A549 (cell line): ENCODE results near the gene MAD1L1. TPM values are rescaled to one million over a fixed set of nuclear protein-coding genes. Genes with fewer than 3 reads are reported as not detected.

ENCODE experiments used
- ATAC-seq, 2 experiments: fragments of 200-7000 bp in 1 of 2; fragments of >200 bp in 1 of 2; cut with Nextera tagmentation in 1 of 2; cut with Tn5 transposase in 1 of 2; 3 replicates each; pipeline versions ENCODE4 v1.8.0 to v1.9.1; 2018 to 2020; ENCODE audit warnings: mild to moderate bottlenecking in 1 of 2, moderate library complexity in 1 of 2
- CTCF ChIA-PET: fragments of 300-600 bp; sonication (Branson Sonifier 250); formaldehyde crosslinking; extraction: SDS; loops from one replicate; lab custom pipeline; 2021; ENCODE audit warnings: antibody characterized with exemption, inconsistent platforms; lab: Yijun Ruan, JAX
- POLR2A ChIA-PET: fragments of 350-600 bp; formaldehyde crosslinking; extraction: SDS; loops from one replicate; lab custom pipeline; 2021; ENCODE audit warnings: antibody characterized with exemption, inconsistent platforms; lab: Yijun Ruan, JAX
- DNase-seq, 2 experiments: peaks; one replicate each; pipeline versions ENCODE4 v3.0.0 to v3.0.0-alpha.2; 2011 to 2016; ENCODE audit warnings: low read depth in 1 of 2, low spot score in 1 of 2
- FAIRE-seq: peaks from 2 replicates; lab custom pipeline; 2011; peaks lifted over from hg19 to GRCh38; lab: Jason Lieb, UNC
- H3K27ac ChIP-seq, 2 experiments: fragments of >200 bp; sonication (Bioruptor Twin); formaldehyde crosslinking; 3 replicates each; pipeline ENCODE4 v1.5.1; 2016 to 2017
- H3K4me1 ChIP-seq: fragments of >200 bp; sonication (Bioruptor Twin); formaldehyde crosslinking; 3 replicates; pipeline ENCODE4 v1.6.1; 2016
- H3K4me2 ChIP-seq: fragments of >200 bp; sonication (Bioruptor Twin); formaldehyde crosslinking; 3 replicates; pipeline ENCODE4 v1.6.1; 2016
- H3K4me3 ChIP-seq: fragments of >200 bp; sonication (Bioruptor Twin); formaldehyde crosslinking; 3 replicates; pipeline ENCODE4 v1.5.1; 2016
- H3K9me3 ChIP-seq: fragments of >200 bp; sonication (Bioruptor Twin); formaldehyde crosslinking; 3 replicates; pipeline ENCODE4 v1.6.1; 2016
- BCL3 ChIP-seq: fragments of >200 bp; sonication (Bioruptor Twin); formaldehyde crosslinking; IDR thresholded peaks from 3 replicates; pipeline ENCODE4 v1.6.1; 2016
- CBX8 ChIP-seq: fragments of 200-600 bp; sonication (generic); IDR thresholded peaks from 2 replicates; pipeline ENCODE4 v1.6.1; 2016
- CHD2 ChIP-seq: fragments of 150-350 bp; IDR thresholded peaks from 2 replicates; pipeline ENCODE4 v1.6.1; 2014; ENCODE audit warnings: low read length; ENCODE audit not compliant: partially characterized antibody
- CHD4 ChIP-seq: fragments of 200-600 bp; sonication (generic); IDR thresholded peaks from 2 replicates; pipeline ENCODE4 v1.6.1; 2016; ENCODE audit warnings: antibody characterized with exemption, mild to moderate bottlenecking, borderline replicate concordance
- FOSL2 ChIP-seq, 2 experiments: fragments of 450-650 bp in 1 of 2; fragments of >200 bp in 1 of 2; sonication (Bioruptor Twin) in 1 of 2; formaldehyde crosslinking; IDR thresholded peaks; 2 replicates each; pipeline versions ENCODE4 v1.5.0 to v1.6.1; 2016 to 2020; ENCODE audit warnings: mild to moderate bottlenecking in 1 of 2, moderate library complexity in 1 of 2
- GATA3 ChIP-seq: IDR thresholded peaks from 2 replicates; pipeline ENCODE4 v1.6.1; 2012; ENCODE audit warnings: borderline replicate concordance
- HES2 ChIP-seq: fragments of >200 bp; sonication (Bioruptor Twin); formaldehyde crosslinking; IDR thresholded peaks from 2 replicates; pipeline ENCODE4 v1.6.1; 2016
- HEYL ChIP-seq: fragments of 250-450 bp; sonication (Bioruptor Pico); IDR thresholded peaks from 2 replicates; pipeline ENCODE4 v1.8.0; 2021; ENCODE audit warnings: mild to moderate bottlenecking, moderate library complexity
- HOXB5 ChIP-seq: fragments of 250-450 bp; sonication (Bioruptor Pico); IDR thresholded peaks from 2 replicates; pipeline ENCODE4 v1.5.0; 2020; ENCODE audit warnings: mild to moderate bottlenecking, moderate library complexity
- KDM5A ChIP-seq: fragments of 200-600 bp; sonication (generic); IDR thresholded peaks from 2 replicates; pipeline ENCODE4 v1.6.1; 2016; ENCODE audit warnings: antibody characterized with exemption, mild to moderate bottlenecking
- POLR2AphosphoS2 ChIP-seq: conservative IDR thresholded peaks from 2 replicates; pipeline ENCODE4 v1.6.1; 2012; ENCODE audit warnings: low read length, improper control_type of control experiment, inconsistent platforms
- RNF2 ChIP-seq: fragments of 200-600 bp; sonication (generic); IDR thresholded peaks from 2 replicates; pipeline ENCODE4 v1.6.1; 2016; ENCODE audit warnings: low read depth, mild to moderate bottlenecking, antibody characterized with exemption, moderate library complexity, borderline replicate concordance
- WGBS: methylation state at CpG from one replicate; pipeline ENCODE4 v1.1.6; 2017; ENCODE audit errors: missing lambda C conversion rate; 5-methylcytosine and 5-hydroxymethylcytosine counted together
- polyA plus RNA-seq, 4 experiments: library from polyadenylated mRNA; depleted of rRNA in 3 of 4; stranded (reverse); fragments of >200 nt; fragmentation: RNase III in 1 of 4; extraction: RNeasy Plus Mini Kit Qiagen cat#74134 plus additional on column Dnase treatment in 1 of 4; gene quantifications; 2 replicates in 3 of 4; 3 replicates in 1 of 4; pipeline ENCODE4 v1.2.3, GENCODE V29; 2011 to 2017
- TF ChIP-seq, protein P1 (sequence below): fragments of 200-600 bp; sonication (generic); IDR thresholded peaks from 2 replicates; pipeline ENCODE4 v1.6.1; 2016; ENCODE audit warnings: antibody characterized with exemption, mild to moderate bottlenecking, moderate library complexity
- TF ChIP-seq, protein P2 (sequence below): IDR thresholded peaks from 2 replicates; pipeline ENCODE4 v1.6.1; 2012
- TF ChIP-seq, protein P3 (sequence below): IDR thresholded peaks from 2 replicates; pipeline ENCODE4 v1.6.1; 2012
- TF ChIP-seq, protein P4 (sequence below): fragments of 150-350 bp; IDR thresholded peaks from 2 replicates; pipeline ENCODE4 v1.6.1; 2014; ENCODE audit warnings: low read depth, mild to moderate bottlenecking, low read length
- TF ChIP-seq, protein P5 (sequence below): fragments of 250-450 bp; sonication (Bioruptor Pico); IDR thresholded peaks from 2 replicates; pipeline ENCODE4 v1.5.0; 2021; ENCODE audit warnings: mild to moderate bottlenecking, moderate library complexity, borderline replicate concordance

The MAD1L1 gene
- polyA plus RNA-seq, 2 of the 4 experiments (the other 2 are of a cell fraction), result 13.6 to 16.6 TPM

GRCh38 chr7:2202901-2203765 lies 29.6 kb downstream of the MAD1L1 start:
- Histone ChIP-seq H3K4me1 (no peaks in the 10 kb centered on the region), H3K4me3 (no peak overlapping the region), H3K27ac (no peak overlapping the region), H3K4me2 (no peak overlapping the region), H3K9me3 (no peaks in the 10 kb centered on the region)
- 93% methylated on average over 16 of the region's 20 CpGs for WGBS
- FAIRE-seq (no peak), DNase-seq (no peak), ATAC-seq (no peak)
- ChIA-PET CTCF (interaction anchor here (0.8 kb wide), 1 partner anchor 145 kb away, joined by 3 read pairs; no protein-coding TSS in a partner anchor), POLR2A (no interaction called here)
- TF ChIP-seq CBX8, result no peak
- TF ChIP-seq CHD2, result no peak
- TF ChIP-seq, protein P1, sequence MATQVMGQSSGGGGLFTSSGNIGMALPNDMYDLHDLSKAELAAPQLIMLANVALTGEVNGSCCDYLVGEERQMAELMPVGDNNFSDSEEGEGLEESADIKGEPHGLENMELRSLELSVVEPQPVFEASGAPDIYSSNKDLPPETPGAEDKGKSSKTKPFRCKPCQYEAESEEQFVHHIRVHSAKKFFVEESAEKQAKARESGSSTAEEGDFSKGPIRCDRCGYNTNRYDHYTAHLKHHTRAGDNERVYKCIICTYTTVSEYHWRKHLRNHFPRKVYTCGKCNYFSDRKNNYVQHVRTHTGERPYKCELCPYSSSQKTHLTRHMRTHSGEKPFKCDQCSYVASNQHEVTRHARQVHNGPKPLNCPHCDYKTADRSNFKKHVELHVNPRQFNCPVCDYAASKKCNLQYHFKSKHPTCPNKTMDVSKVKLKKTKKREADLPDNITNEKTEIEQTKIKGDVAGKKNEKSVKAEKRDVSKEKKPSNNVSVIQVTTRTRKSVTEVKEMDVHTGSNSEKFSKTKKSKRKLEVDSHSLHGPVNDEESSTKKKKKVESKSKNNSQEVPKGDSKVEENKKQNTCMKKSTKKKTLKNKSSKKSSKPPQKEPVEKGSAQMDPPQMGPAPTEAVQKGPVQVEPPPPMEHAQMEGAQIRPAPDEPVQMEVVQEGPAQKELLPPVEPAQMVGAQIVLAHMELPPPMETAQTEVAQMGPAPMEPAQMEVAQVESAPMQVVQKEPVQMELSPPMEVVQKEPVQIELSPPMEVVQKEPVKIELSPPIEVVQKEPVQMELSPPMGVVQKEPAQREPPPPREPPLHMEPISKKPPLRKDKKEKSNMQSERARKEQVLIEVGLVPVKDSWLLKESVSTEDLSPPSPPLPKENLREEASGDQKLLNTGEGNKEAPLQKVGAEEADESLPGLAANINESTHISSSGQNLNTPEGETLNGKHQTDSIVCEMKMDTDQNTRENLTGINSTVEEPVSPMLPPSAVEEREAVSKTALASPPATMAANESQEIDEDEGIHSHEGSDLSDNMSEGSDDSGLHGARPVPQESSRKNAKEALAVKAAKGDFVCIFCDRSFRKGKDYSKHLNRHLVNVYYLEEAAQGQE, result no peak
- TF ChIP-seq, protein P2, sequence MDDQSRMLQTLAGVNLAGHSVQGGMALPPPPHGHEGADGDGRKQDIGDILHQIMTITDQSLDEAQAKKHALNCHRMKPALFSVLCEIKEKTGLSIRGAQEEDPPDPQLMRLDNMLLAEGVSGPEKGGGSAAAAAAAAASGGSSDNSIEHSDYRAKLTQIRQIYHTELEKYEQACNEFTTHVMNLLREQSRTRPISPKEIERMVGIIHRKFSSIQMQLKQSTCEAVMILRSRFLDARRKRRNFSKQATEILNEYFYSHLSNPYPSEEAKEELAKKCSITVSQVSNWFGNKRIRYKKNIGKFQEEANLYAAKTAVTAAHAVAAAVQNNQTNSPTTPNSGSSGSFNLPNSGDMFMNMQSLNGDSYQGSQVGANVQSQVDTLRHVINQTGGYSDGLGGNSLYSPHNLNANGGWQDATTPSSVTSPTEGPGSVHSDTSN, result no peak
- TF ChIP-seq, protein P3, sequence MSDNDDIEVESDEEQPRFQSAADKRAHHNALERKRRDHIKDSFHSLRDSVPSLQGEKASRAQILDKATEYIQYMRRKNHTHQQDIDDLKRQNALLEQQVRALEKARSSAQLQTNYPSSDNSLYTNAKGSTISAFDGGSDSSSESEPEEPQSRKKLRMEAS, result no peak
- no peak for TF ChIP-seq POLR2AphosphoS2
- TF ChIP-seq, protein P4, sequence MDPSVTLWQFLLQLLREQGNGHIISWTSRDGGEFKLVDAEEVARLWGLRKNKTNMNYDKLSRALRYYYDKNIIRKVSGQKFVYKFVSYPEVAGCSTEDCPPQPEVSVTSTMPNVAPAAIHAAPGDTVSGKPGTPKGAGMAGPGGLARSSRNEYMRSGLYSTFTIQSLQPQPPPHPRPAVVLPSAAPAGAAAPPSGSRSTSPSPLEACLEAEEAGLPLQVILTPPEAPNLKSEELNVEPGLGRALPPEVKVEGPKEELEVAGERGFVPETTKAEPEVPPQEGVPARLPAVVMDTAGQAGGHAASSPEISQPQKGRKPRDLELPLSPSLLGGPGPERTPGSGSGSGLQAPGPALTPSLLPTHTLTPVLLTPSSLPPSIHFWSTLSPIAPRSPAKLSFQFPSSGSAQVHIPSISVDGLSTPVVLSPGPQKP, result no peak
- no peak for TF ChIP-seq HOXB5 (CRISPR knock-in tag)
- TF ChIP-seq BCL3, result no peak
- TF ChIP-seq, protein P5, sequence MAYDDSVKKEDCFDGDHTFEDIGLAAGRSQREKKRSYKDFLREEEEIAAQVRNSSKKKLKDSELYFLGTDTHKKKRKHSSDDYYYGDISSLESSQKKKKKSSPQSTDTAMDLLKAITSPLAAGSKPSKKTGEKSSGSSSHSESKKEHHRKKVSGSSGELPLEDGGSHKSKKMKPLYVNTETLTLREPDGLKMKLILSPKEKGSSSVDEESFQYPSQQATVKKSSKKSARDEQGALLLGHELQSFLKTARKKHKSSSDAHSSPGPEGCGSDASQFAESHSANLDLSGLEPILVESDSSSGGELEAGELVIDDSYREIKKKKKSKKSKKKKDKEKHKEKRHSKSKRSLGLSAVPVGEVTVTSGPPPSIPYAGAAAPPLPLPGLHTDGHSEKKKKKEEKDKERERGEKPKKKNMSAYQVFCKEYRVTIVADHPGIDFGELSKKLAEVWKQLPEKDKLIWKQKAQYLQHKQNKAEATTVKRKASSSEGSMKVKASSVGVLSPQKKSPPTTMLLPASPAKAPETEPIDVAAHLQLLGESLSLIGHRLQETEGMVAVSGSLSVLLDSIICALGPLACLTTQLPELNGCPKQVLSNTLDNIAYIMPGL (CRISPR knock-in tag), result no peak

DNA sequence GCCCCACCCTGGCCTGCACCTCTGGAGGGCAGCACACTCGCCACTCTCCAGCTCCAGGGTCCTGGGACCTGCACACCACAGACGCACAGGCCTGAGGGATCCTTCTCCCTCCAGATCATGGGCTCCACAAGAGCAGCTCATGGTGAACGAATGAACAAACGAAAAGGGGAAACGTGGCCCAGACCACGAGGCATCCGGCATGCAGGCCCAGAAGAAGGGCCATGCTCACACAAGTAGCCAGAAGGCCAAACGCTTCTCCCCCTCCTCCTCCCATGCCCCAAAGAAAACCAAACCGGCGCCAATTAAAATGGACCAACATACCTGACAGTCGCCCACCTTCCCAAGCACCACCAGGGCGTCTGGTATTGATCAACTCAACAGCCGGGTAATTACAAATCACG lies 30.4 kb downstream of the MAD1L1 start:
- Histone ChIP-seq H3K4me3 (no peak overlapping the region), H3K4me1 (no peaks in the 10 kb centered on the region), H3K9me3 (no peaks in the 10 kb centered on the region), H3K27ac (no peak overlapping the region), H3K4me2 (no peak overlapping the region)
- FAIRE-seq (no peak), DNase-seq (no peak), ATAC-seq (no peak; a peak in 2 of 6 replicates)
- no peak for TF ChIP-seq CHD4
- no peak for TF ChIP-seq RNF2
- TF ChIP-seq GATA3, result no peak
- TF ChIP-seq HEYL (CRISPR knock-in tag), result no peak
- TF ChIP-seq KDM5A, result no peak
- TF ChIP-seq HES2, result no peak
- TF ChIP-seq FOSL2 (IDR thresholded peaks at IDR 0.05), result no peak
- no peak for TF ChIP-seq FOSL2 (CRISPR knock-in tag; IDR thresholded peaks at IDR 0.05)
- TF ChIP-seq, protein P4, result no peak
- 93% methylated on average over 14 of the region's 14 CpGs for WGBS
- CTCF ChIA-PET, result interaction anchor here (0.8 to 2.0 kb wide), 3 partner anchors 9 to 442 kb away, joined by 3 to 5 read pairs (median 3); no protein-coding TSS in a partner anchor
- POLR2A ChIA-PET, result no interaction called here
